ENCODE results near the gene TNFSF15. TPM values are rescaled to one million over a fixed set of nuclear protein-coding genes. Genes with fewer than 3 reads are reported as not detected.

The TNFSF15 gene
- total and polyA plus RNA-seq, 2 of the 4 experiments (the other 2 are of a cell fraction): 0.03 to 0.18 TPM

GRCh38 chr9:114791312-114791711 is 14.5 kb downstream of the TNFSF15 start:
- no peak for ATAC-seq (ENCODE audit: low read depth)
- no peak overlapping the region for H3K27ac ChIP-seq (ENCODE audit: insufficient read depth, low read length)
- no peak overlapping the region for H3K23ac ChIP-seq (ENCODE audit: low read depth, low read length)
- no peaks in the 10 kb centered on the region for H3K79me1 ChIP-seq (ENCODE audit: low read depth in 1 of 2, low read length in 2 of 2)
- CTCF ChIA-PET: no interaction called here
- no peak overlapping the region for H2AK9ac ChIP-seq (replicated peaks; ENCODE audit: low read depth, low read length, poor library complexity)
- no peak overlapping the region for H2BK5ac ChIP-seq (ENCODE audit: low read depth, low read length, poor library complexity, severe bottlenecking)
- H4K20me1 ChIP-seq (ENCODE audit: insufficient read depth, low read length): no peaks in the 10 kb centered on the region
- BruUV-seq (replicated peaks): no TSS peak
- intact Hi-C loops (cut with micrococcal nuclease) (no loop called here), dilution Hi-C loops (cut with HindIII; ENCODE audit: low sequenced_read_pairs, unreplicated experiment) (no loop called here), in situ Hi-C loops (cut with MboI; ENCODE audit: low sequenced_read_pairs) (no loop called here)
- no peak overlapping the region for H3K18ac ChIP-seq (ENCODE audit: low read depth, low read length)
- no peak overlapping the region for H3K4me2 ChIP-seq (ENCODE audit: low read depth, low read length)
- no peak overlapping the region for H3K9ac ChIP-seq (ENCODE audit: low read depth, low read length)
- H3K4me1 ChIP-seq (ENCODE audit: control insufficient read depth, insufficient read depth, low read length): no peaks in the 10 kb centered on the region
- no peak overlapping the region for H4K91ac ChIP-seq (ENCODE audit: insufficient read depth, low read depth, low read length)
- no peak overlapping the region for H3K14ac ChIP-seq (replicated peaks; ENCODE audit: low read depth, low read length)
- no peak overlapping the region for H2BK15ac ChIP-seq (ENCODE audit: low read depth, low read length)
- H3K4ac ChIP-seq (ENCODE audit: low read depth, low read length): no peak overlapping the region
- no peaks in the 10 kb centered on the region for H3K9me1 ChIP-seq (ENCODE audit: insufficient read depth, low read length)
- no peak overlapping the region for H2AFZ ChIP-seq (replicated peaks; ENCODE audit: low read length, poor library complexity)
- no peak overlapping the region for H4K8ac ChIP-seq (ENCODE audit: low read depth in 2 of 2, low read length in 2 of 2)
- H2BK20ac ChIP-seq (ENCODE audit: low read depth, low read length): no peak overlapping the region
- H3K56ac ChIP-seq (ENCODE audit: extremely low read depth, insufficient read depth, low read length): no peak overlapping the region
- TF ChIP-seq USF2 (IDR thresholded peaks at IDR 0.05; ENCODE audit: low read depth, low read length): no peak
- TF ChIP-seq NFE2L2 (IDR thresholded peaks at IDR 0.05; ENCODE audit: low read depth, low read length): no peak
- TF ChIP-seq SMC3 (IDR thresholded peaks at IDR 0.05; ENCODE audit: low read depth, low read length): no peak
- TF ChIP-seq CEBPB (IDR thresholded peaks at IDR 0.05; ENCODE audit: low read depth, low read length): no peak
- no peak overlapping the region for H2AK5ac ChIP-seq (ENCODE audit: low read depth, low read length)
- no peak overlapping the region for H2BK120ac ChIP-seq (ENCODE audit: low read depth, low read length)
- no peak overlapping the region for H3K4me3 ChIP-seq (ENCODE audit: insufficient read depth, low read depth, low read length)
- H3K36me3 ChIP-seq (ENCODE audit: control insufficient read depth, insufficient read depth, low read length): no peaks in the 10 kb centered on the region
- DNase-seq: no peak
- H3K27me3 ChIP-seq (ENCODE audit: control insufficient read depth, insufficient read depth, low read length): peaks cover 9% of the 10 kb centered on the region; the same call in 1 of the 2 replicates
- H4K5ac ChIP-seq (ENCODE audit: low read depth, low read length): no peak overlapping the region
- H3K9me3 ChIP-seq (ENCODE audit: control insufficient read depth, insufficient read depth, low read length): no peaks in the 10 kb centered on the region
- POLR2A ChIA-PET (ENCODE audit: unreplicated experiment): no interaction called here

Data from IMR-90 (cell line).